ENCODE results near the gene PRR33.

PRR33 gene

GRCh38 chr11:1861435-1862411 is 30.0 kb downstream of the PRR33 start:
- DNase-seq: no peak

GRCh38 chr11:1860108-1860507 is 31.6 kb downstream of the PRR33 start:
- DNase-seq: no peak

- DNase-seq: no peak
Measured at GRCh38 chr11:1859004-1859403, 32.7 kb downstream of the PRR33 start.

GRCh38 chr11:1858576-1858975 is 33.1 kb downstream of the PRR33 start:
- DNase-seq: no peak

- DNase-seq: no peak
Measured at GRCh38 chr11:1858154-1858553, 33.5 kb downstream of the PRR33 start.

- DNase-seq: no peak
Measured at GRCh38 chr11:1857064-1857463, 34.6 kb downstream of the PRR33 start.

- DNase-seq: no peak
Measured at GRCh38 chr11:1856306-1857005, 35.2 kb downstream of the PRR33 start.

GRCh38 chr11:1855886-1856265 is 35.8 kb downstream of the PRR33 start:
- no peak for DNase-seq

GRCh38 chr11:1854949-1855885 is 36.5 kb downstream of the PRR33 start:
- DNase-seq: no peak

- DNase-seq: no peak
Measured at GRCh38 chr11:1854132-1854948, 37.4 kb downstream of the PRR33 start.

- no peak for DNase-seq
Measured at GRCh38 chr11:1853376-1854131, 38.1 kb downstream of the PRR33 start.

GRCh38 chr11:1852877-1853276 is 38.8 kb downstream of the PRR33 start, which contains the start of gene LSP1:
TSS of gene LSP1 (plus strand) at chr11:1853084. CDS start at chr11:1853145, 61 bp downstream.
- DNase-seq: no peak

GRCh38 chr11:1852271-1852876 is 39.3 kb downstream of the PRR33 start:
- DNase-seq: no peak

GRCh38 chr11:1851468-1852180 is 40.1 kb downstream of the PRR33 start:
- no peak for DNase-seq

GRCh38 chr11:1848640-1849430 is 42.9 kb downstream of the PRR33 start:
- no peak for DNase-seq

GRCh38 chr11:1847926-1848639 is 43.6 kb downstream of the PRR33 start:
- no peak for DNase-seq

- no peak for DNase-seq
Measured at GRCh38 chr11:1847006-1847735, 44.5 kb downstream of the PRR33 start.

GRCh38 chr11:1846453-1846932 is 45.2 kb downstream of the PRR33 start:
- DNase-seq: no peak
